Caco-2 (cell line): ENCODE measurements around the gene YTHDC1. TPM values are rescaled to one million over a fixed set of nuclear protein-coding genes. Genes with fewer than 3 reads are reported as not detected.
"Not testable (repeated sequence)": the region's sequence is repeated elsewhere in the genome, so short reads cannot be mapped to it uniquely, and the experiment has no call there.

ENCODE experiments used
- BruUV-seq: library from RNA; stranded (reverse); fragments of 400-500 nt; replicated peaks from 2 replicates; lab custom pipeline; 2021; lab: Mats Ljungman, UMichigan
- CTCF ChIA-PET: fragments of 300-600 bp; sonication (Branson Sonifier 250); formaldehyde crosslinking; loops from one replicate; lab custom pipeline; 2022; ENCODE audit warnings: antibody characterized with exemption; lab: Charles Lee
- POLR2A ChIA-PET: fragments of 300-600 bp; sonication (Branson Sonifier 250); formaldehyde crosslinking; loops from one replicate; lab custom pipeline; 2022; ENCODE audit warnings: antibody characterized with exemption; lab: Charles Lee
- DNase-seq, 2 experiments: peaks; one replicate each; pipeline versions ENCODE4 v3.0.0 to v3.0.0-alpha.2; 2020 to 2022
- H3K27me3 ChIP-seq: replicated peaks from 2 replicates; pipeline ENCODE4 v1.6.0; 2011; ENCODE audit warnings: low read length; ENCODE audit not compliant: control insufficient read depth, insufficient read depth
- H3K36me3 ChIP-seq: 2 replicates; pipeline ENCODE4 v1.5.1; 2011; ENCODE audit warnings: low read length; ENCODE audit not compliant: control insufficient read depth, insufficient read depth
- H3K4me1 ChIP-seq: fragments of 250-450 bp; sonication (Bioruptor Pico); 2 replicates; pipeline ENCODE4 v1.5.1; 2020; ENCODE audit warnings: mild to moderate bottlenecking
- H3K4me3 ChIP-seq: 2 replicates; pipeline ENCODE4 v1.5.1; 2011; ENCODE audit warnings: low read depth, mild to moderate bottlenecking, control low read depth, low read length
- H3K9me3 ChIP-seq: fragments of 250-450 bp; sonication (Bioruptor Pico); 2 replicates; pipeline ENCODE4 v1.5.1; 2020; ENCODE audit warnings: mild to moderate bottlenecking, moderate library complexity
- H3K27ac Mint-ChIP-seq: one replicate; pipeline ENCODE4 v1.8.0; 2022; ENCODE audit warnings: mixed read lengths; ENCODE audit not compliant: unreplicated experiment
- H3K27me3 Mint-ChIP-seq: one replicate; pipeline ENCODE4 v1.8.0; 2022; ENCODE audit warnings: mixed read lengths; ENCODE audit not compliant: insufficient read depth, unreplicated experiment
- H3K36me3 Mint-ChIP-seq: one replicate; pipeline ENCODE4 v1.8.0; 2022; ENCODE audit warnings: mild to moderate bottlenecking, mixed read lengths; ENCODE audit not compliant: insufficient read depth, unreplicated experiment
- H3K4me1 Mint-ChIP-seq: one replicate; pipeline ENCODE4 v1.8.0; 2022; ENCODE audit warnings: low read depth, mixed read lengths; ENCODE audit not compliant: unreplicated experiment
- H3K4me3 Mint-ChIP-seq: one replicate; pipeline ENCODE4 v1.8.0; 2022; ENCODE audit warnings: mild to moderate bottlenecking, moderate library complexity, mixed read lengths; ENCODE audit not compliant: unreplicated experiment
- H3K9me3 Mint-ChIP-seq: one replicate; pipeline ENCODE4 v1.8.0; 2022; ENCODE audit warnings: mixed read lengths; ENCODE audit not compliant: unreplicated experiment
- intact Hi-C: fragments of 100-400 bp; cut with micrococcal nuclease; formaldehyde crosslinking; loops from one replicate; pipeline ENCODE4 v1.10.0; 2022; ENCODE audit not compliant: unreplicated experiment
- total RNA-seq: library from RNA; stranded (reverse); gene quantifications from 2 replicates; pipeline ENCODE4 v1.2.3, GENCODE V29; 2022
- TF ChIP-seq, protein P1 (sequence below), 2 experiments: fragments of 200-600 bp in 1 of 2; IDR thresholded peaks; 1 replicate in 1 of 2; 2 replicates in 1 of 2; pipeline versions ENCODE4 v1.5.1 to v1.8.0; 2011 to 2022; ENCODE audit warnings: antibody characterized with exemption in 1 of 2, control low read depth in 1 of 2, inconsistent platforms in 1 of 2, low read depth in 1 of 2, low read length in 1 of 2, mild to moderate bottlenecking in 1 of 2, moderate library complexity in 1 of 2; ENCODE audit not compliant: insufficient read depth in 1 of 2, severe bottlenecking in 1 of 2, unreplicated experiment in 1 of 2

YTHDC1 gene
- total RNA-seq, 1 experiment from 2014 or later = 101 TPM

DNA sequence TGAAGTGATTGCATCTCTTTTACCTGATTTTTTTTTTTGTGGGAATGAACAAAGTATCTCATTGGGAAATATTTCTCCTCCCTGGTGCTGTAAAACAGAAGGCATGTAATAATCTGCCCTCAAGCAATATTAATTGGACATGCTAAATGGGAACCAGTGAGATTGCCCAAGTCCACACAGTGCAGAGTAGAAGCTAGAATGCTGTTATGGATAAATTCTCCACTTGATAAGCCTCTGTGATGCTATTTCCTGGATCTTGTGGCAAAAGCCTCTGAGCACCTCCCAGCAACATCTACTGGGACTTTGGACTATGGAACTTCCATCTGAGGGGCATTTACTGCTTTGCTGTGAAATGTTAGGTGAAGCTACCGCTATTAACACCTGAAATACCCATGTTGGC is 46.9 kb upstream of the YTHDC1 start:
- no peak for DNase-seq
- Mint-ChIP-seq H3K9me3 (peaks cover 16% of the 10 kb centered on the region), H3K36me3 (no peaks in the 10 kb centered on the region), H3K27ac (no peak overlapping the region), H3K4me3 (no peak overlapping the region), H3K27me3 (no peaks in the 10 kb centered on the region), H3K4me1 (no peaks in the 10 kb centered on the region)
- no TSS peak for BruUV-seq
- H3K9me3 ChIP-seq = no peaks in the 10 kb centered on the region
- H3K27me3 ChIP-seq = no peaks in the 10 kb centered on the region
- ChIA-PET POLR2A (no interaction called here), CTCF (no interaction called here)
- TF ChIP-seq, protein P1, sequence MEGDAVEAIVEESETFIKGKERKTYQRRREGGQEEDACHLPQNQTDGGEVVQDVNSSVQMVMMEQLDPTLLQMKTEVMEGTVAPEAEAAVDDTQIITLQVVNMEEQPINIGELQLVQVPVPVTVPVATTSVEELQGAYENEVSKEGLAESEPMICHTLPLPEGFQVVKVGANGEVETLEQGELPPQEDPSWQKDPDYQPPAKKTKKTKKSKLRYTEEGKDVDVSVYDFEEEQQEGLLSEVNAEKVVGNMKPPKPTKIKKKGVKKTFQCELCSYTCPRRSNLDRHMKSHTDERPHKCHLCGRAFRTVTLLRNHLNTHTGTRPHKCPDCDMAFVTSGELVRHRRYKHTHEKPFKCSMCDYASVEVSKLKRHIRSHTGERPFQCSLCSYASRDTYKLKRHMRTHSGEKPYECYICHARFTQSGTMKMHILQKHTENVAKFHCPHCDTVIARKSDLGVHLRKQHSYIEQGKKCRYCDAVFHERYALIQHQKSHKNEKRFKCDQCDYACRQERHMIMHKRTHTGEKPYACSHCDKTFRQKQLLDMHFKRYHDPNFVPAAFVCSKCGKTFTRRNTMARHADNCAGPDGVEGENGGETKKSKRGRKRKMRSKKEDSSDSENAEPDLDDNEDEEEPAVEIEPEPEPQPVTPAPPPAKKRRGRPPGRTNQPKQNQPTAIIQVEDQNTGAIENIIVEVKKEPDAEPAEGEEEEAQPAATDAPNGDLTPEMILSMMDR (IDR thresholded peaks at IDR 0.05; ENCODE audit: insufficient read depth in 1 of 2, low read depth in 1 of 2, low read length in 1 of 2, severe bottlenecking in 1 of 2, unreplicated experiment in 1 of 2) = no peak
- no peaks in the 10 kb centered on the region for H3K36me3 ChIP-seq
- H3K4me1 ChIP-seq = no peaks in the 10 kb centered on the region
- intact Hi-C loops = no loop called here
- no peak overlapping the region for H3K4me3 ChIP-seq

DNA sequence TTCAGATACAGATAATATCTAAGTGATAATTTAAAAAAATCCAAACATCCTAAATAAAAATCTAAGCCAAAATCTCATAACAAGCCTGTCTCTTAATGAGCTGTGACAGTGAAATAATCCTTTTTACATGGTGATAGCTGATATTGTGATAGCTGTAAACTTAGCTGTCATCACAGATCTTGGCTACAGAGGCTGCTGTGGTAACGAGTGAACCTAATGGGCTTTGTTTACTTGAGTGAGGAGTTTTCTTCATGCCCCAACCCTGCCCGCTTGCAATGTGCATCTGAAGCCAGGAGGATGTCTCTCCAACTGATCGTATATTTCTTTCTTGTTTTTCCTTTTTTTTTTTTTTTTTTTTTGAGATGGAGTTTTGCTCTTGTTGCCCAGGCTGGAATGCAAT is 41.5 kb upstream of the YTHDC1 start:
- no peaks in the 10 kb centered on the region for H3K27me3 ChIP-seq
- peaks cover 7% of the 10 kb centered on the region for H3K4me1 ChIP-seq
- TF ChIP-seq, protein P1 (IDR thresholded peaks at IDR 0.05; ENCODE audit: insufficient read depth in 1 of 2, low read depth in 1 of 2, low read length in 1 of 2, severe bottlenecking in 1 of 2, unreplicated experiment in 1 of 2) = no peak
- ChIA-PET POLR2A (no interaction called here), CTCF (no interaction called here)
- H3K27ac Mint-ChIP-seq = no peak overlapping the region
- H3K4me1 Mint-ChIP-seq = peaks cover 13% of the 10 kb centered on the region
- no peaks in the 10 kb centered on the region for H3K36me3 ChIP-seq
- H3K36me3 Mint-ChIP-seq = no peaks in the 10 kb centered on the region
- H3K9me3 ChIP-seq = no peaks in the 10 kb centered on the region
- BruUV-seq = no TSS peak
- no peak overlapping the region for H3K4me3 ChIP-seq
- peaks cover 16% of the 10 kb centered on the region for H3K9me3 Mint-ChIP-seq
- intact Hi-C loops = no loop called here
- no peaks in the 10 kb centered on the region for H3K27me3 Mint-ChIP-seq
- no peak overlapping the region for H3K4me3 Mint-ChIP-seq
- DNase-seq = no peak

DNA sequence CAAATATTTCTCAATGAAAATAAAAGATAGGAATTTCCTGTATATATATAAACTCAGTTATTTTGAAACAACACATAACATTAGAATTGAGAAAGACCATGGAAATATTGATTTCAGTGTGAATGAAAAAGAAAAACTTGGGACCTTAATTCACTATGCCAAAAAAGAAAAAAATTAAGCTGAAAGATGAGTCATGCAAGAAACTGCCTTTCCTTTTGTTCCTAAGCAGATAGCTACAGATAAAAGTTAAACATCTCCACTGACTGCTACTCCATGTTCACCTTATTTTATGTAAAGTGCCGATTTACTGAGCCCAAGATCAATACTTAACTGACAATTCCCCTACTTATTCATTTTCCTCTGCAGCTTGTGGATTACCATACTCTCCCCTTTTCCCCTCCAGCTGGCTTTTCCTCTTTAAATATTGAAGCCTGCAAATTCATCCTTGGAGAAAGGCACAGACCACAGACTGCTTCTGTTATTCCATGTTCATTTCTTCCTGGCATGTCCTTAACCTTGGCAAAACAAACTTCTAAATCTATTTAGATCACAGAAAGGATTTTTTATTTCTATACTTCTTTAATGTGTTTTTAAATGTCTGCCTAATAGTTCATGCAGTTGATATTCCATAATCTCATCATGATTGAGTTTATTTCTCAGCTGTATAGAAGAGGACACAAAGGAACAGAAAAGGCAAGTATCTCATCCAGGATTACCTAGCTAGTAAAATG is 40.5 kb upstream of the YTHDC1 start:
- no peak overlapping the region for H3K27ac Mint-ChIP-seq
- BruUV-seq = no TSS peak

DNA sequence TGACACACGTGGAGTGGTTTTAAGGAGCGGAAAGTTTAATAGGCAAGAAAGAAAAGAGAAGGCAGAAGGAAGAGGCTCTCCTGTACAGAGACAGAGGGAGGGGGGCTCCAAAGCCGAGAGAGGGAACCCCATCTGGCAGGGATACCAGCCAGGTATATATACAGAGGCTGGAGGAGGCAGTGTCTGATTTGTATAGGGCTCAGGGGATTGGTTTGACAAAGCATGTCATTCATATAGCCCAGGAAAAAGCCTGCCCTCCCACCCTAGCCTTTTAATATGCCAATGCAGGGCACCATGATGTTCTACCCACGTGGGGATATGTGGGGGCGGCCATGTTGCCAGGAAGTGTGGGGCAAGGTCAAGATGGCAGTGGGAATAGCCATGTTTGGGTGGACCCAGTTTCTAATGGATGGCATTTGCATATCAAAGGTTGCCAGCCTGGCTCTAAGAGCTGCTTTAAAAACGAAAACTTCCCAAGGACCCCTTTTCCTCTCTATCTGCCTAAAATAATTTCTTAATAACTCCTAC is 39.6 kb upstream of the YTHDC1 start:
- H3K36me3 ChIP-seq, H3K9me3 Mint-ChIP-seq, H3K27me3 ChIP-seq, BruUV-seq, H3K27me3 Mint-ChIP-seq, H3K9me3 ChIP-seq, POLR2A ChIA-PET, intact Hi-C loops, DNase-seq, H3K4me3 Mint-ChIP-seq, H3K4me1 ChIP-seq, H3K27ac Mint-ChIP-seq, CTCF ChIA-PET, H3K4me3 ChIP-seq, H3K36me3 Mint-ChIP-seq: not testable (repeated sequence)
- peaks cover 13% of the 10 kb centered on the region for H3K4me1 Mint-ChIP-seq

More for the DNA sequence above, 40.5 kb upstream of the YTHDC1 start:
- peaks cover 11% of the 10 kb centered on the region for H3K9me3 Mint-ChIP-seq
- Histone ChIP-seq H3K36me3 (no peaks in the 10 kb centered on the region), H3K27me3 (no peaks in the 10 kb centered on the region), H3K4me1 (peaks cover 7% of the 10 kb centered on the region), H3K9me3 (no peaks in the 10 kb centered on the region), H3K4me3 (no peak overlapping the region)
- TF ChIP-seq, protein P1 (IDR thresholded peaks at IDR 0.05; ENCODE audit: insufficient read depth in 1 of 2, low read depth in 1 of 2, low read length in 1 of 2, severe bottlenecking in 1 of 2, unreplicated experiment in 1 of 2) = no peak
- no peak for DNase-seq
- no peak overlapping the region for H3K4me3 Mint-ChIP-seq
- H3K4me1 Mint-ChIP-seq = peaks cover 13% of the 10 kb centered on the region
- no peaks in the 10 kb centered on the region for H3K36me3 Mint-ChIP-seq
- no peaks in the 10 kb centered on the region for H3K27me3 Mint-ChIP-seq
- intact Hi-C loops = no loop called here
- ChIA-PET CTCF (no interaction called here), POLR2A (no interaction called here)
